Measurements from ENCODE around the gene MAN2B1.
"Not testable (repeated sequence)": the region's sequence is repeated elsewhere in the genome, so short reads cannot be mapped to it uniquely, and the experiment has no call there.

Gene MAN2B1

GRCh38 chr19:12687496-12688196, 21.1 kb upstream of the MAN2B1 start, which contains the start of gene GNG14:
Gene GNG14, plus strand, starts transcription at chr19:12687998. Its CDS starts 51 bp downstream, at chr19:12688049.
- no peak for FAIRE-seq

- no peak for FAIRE-seq
These were observed 19.3 kb upstream of the MAN2B1 start for GRCh38 chr19:12685831-12686230.

- FAIRE-seq: peak; percentile 77
These were observed 14.8 kb upstream of the MAN2B1 start, which contains the start of gene DHPS for GRCh38 chr19:12681074-12681987. Gene DHPS, minus strand, starts transcription at chr19:12681880. Its CDS starts 114 bp downstream, at chr19:12681766.

- FAIRE-seq: no peak
These were observed 13.5 kb upstream of the MAN2B1 start for GRCh38 chr19:12680034-12680433.

- FAIRE-seq: not testable (repeated sequence)
These were observed 11.5 kb upstream of the MAN2B1 start for GRCh38 chr19:12678039-12678438.

- no peak for FAIRE-seq
These were observed 10.4 kb upstream of the MAN2B1 start for GRCh38 chr19:12676928-12677327.

- FAIRE-seq: no peak
These were observed 9.8 kb upstream of the MAN2B1 start for GRCh38 chr19:12676384-12676792.

GRCh38 chr19:12675940-12676339, 9.4 kb upstream of the MAN2B1 start:
- no peak for FAIRE-seq

GRCh38 chr19:12675399-12675798, 8.9 kb upstream of the MAN2B1 start:
- FAIRE-seq: no peak

- FAIRE-seq: no peak
These were observed 6.2 kb upstream of the MAN2B1 start for GRCh38 chr19:12672744-12673143.

GRCh38 chr19:12670159-12670928, 3.8 kb upstream of the MAN2B1 start:
- no peak for FAIRE-seq

- FAIRE-seq: no peak
These were observed 3.0 kb upstream of the MAN2B1 start for GRCh38 chr19:12669270-12670158.

- no peak for FAIRE-seq
These were observed 2.4 kb upstream of the MAN2B1 start for GRCh38 chr19:12668932-12669269.

- FAIRE-seq: no peak
These were observed 1.8 kb upstream of the MAN2B1 start for GRCh38 chr19:12668346-12668745.

GRCh38 chr19:12667731-12668302, 1.3 kb upstream of the MAN2B1 start:
- FAIRE-seq: no peak

GRCh38 chr19:12665671-12666264, 774 bp downstream of the MAN2B1 start:
- no peak for FAIRE-seq

- no peak for FAIRE-seq
These were observed 1.3 kb downstream of the MAN2B1 start for GRCh38 chr19:12665281-12665573.

- no peak for FAIRE-seq
These were observed 1.9 kb downstream of the MAN2B1 start for GRCh38 chr19:12664406-12665280.

GRCh38 chr19:12660980-12661379, 5.6 kb downstream of the MAN2B1 start:
- no peak for FAIRE-seq

- no peak for FAIRE-seq
These were observed 8.6 kb downstream of the MAN2B1 start for GRCh38 chr19:12657966-12658365.

All from endometrium (tissue), 2 donors.